Endothelial cell of umbilical vein (primary cell): ENCODE results near the gene WFIKKN2. TPM values are rescaled to one million over a fixed set of nuclear protein-coding genes. Genes with fewer than 3 reads are reported as not detected.

Experiments
- BruUV-seq: library from RNA; stranded (reverse); fragments of 400-500 nt; replicated peaks from 2 replicates; lab custom pipeline; 2021; lab: Mats Ljungman, UMichigan
- CTCF ChIA-PET: fragments of 300-600, 350-600 bp; sonication (Branson Sonifier 250); formaldehyde crosslinking; loops from one replicate; lab custom pipeline; 2021; ENCODE audit warnings: antibody characterized with exemption, inconsistent platforms; lab: Charles Lee
- POLR2A ChIA-PET: fragments of 300-600, 350-600 bp; sonication (Branson Sonifier 250); formaldehyde crosslinking; loops from one replicate; lab custom pipeline; 2021; ENCODE audit warnings: antibody characterized with exemption, inconsistent platforms; lab: Charles Lee
- DNase-seq: peaks from one replicate; pipeline ENCODE4 v3.0.0-alpha.2; 2011; ENCODE audit warnings: low read depth, low spot score
- FAIRE-seq: peaks from 2 replicates; lab custom pipeline; 2011; peaks lifted over from hg19 to GRCh38; lab: Jason Lieb, UNC
- H2AFZ ChIP-seq: 2 replicates; pipeline ENCODE4 v1.6.0; 2012; ENCODE audit warnings: low read depth, low read length, control low read depth, inconsistent platforms
- H3K27ac ChIP-seq: 2 replicates; pipeline ENCODE4 v1.5.1; 2011; ENCODE audit warnings: low read depth, mild to moderate bottlenecking, control low read depth, low read length, moderate library complexity; ENCODE audit not compliant: insufficient read depth
- H3K27me3 ChIP-seq, 2 experiments: 2 replicates each; pipeline versions ENCODE4 v1.6.0 to v1.6.1; 2011; ENCODE audit warnings: low read length in 2 of 2, mixed read lengths in 1 of 2; ENCODE audit not compliant: control insufficient read depth in 2 of 2, insufficient read depth in 2 of 2
- H3K36me3 ChIP-seq, 2 experiments: 2 replicates in 1 of 2; 3 replicates in 1 of 2; pipeline ENCODE4 v1.5.1; 2011; ENCODE audit warnings: low read length in 2 of 2, mild to moderate bottlenecking in 1 of 2, moderate library complexity in 1 of 2; ENCODE audit not compliant: control insufficient read depth in 2 of 2, insufficient read depth in 2 of 2; ENCODE audit errors: extremely low read depth in 1 of 2
- H3K4me1 ChIP-seq: 3 replicates; pipeline ENCODE4 v1.5.1; 2011; ENCODE audit warnings: mild to moderate bottlenecking, low read length; ENCODE audit not compliant: control insufficient read depth, insufficient read depth; ENCODE audit errors: extremely low read depth
- H3K4me2 ChIP-seq: 2 replicates; pipeline ENCODE4 v1.6.1; 2011; ENCODE audit warnings: low read length, control low read depth, mixed read lengths; ENCODE audit not compliant: insufficient read depth
- H3K4me3 ChIP-seq, 3 experiments: fragments of 200-600 bp in 1 of 3; sonication (generic), shearing (Covaris generic) in 1 of 3; replicated peaks in 1 of 3; 2 replicates each; pipeline ENCODE4 v1.5.1; 2011 to 2016; ENCODE audit warnings: control low read depth in 3 of 3, low read length in 3 of 3, mild to moderate bottlenecking in 2 of 3, inconsistent platforms in 1 of 3, low read depth in 1 of 3, moderate library complexity in 1 of 3; ENCODE audit not compliant: insufficient read depth in 1 of 3
- H3K79me2 ChIP-seq: 2 replicates; pipeline ENCODE4 v1.6.0; 2012; ENCODE audit warnings: low read length, inconsistent platforms; ENCODE audit not compliant: control insufficient read depth, insufficient read depth
- H3K9ac ChIP-seq: replicated peaks from 2 replicates; pipeline ENCODE3; 2011; ENCODE audit warnings: low read length, control low read depth; ENCODE audit not compliant: insufficient read depth; ENCODE audit errors: extremely low read depth
- H3K9me1 ChIP-seq: replicated peaks from 3 replicates; pipeline ENCODE4 v1.6.0; 2011; ENCODE audit warnings: mild to moderate bottlenecking, low read length; ENCODE audit not compliant: control insufficient read depth, insufficient read depth; ENCODE audit errors: extremely low read depth
- H3K9me3 ChIP-seq: replicated peaks from 2 replicates; pipeline ENCODE4 v1.5.1; 2012; ENCODE audit warnings: low read length, inconsistent platforms; ENCODE audit not compliant: control insufficient read depth, insufficient read depth
- H4K20me1 ChIP-seq: replicated peaks from 2 replicates; pipeline ENCODE3; 2011; ENCODE audit warnings: mild to moderate bottlenecking, low read length; ENCODE audit not compliant: control insufficient read depth, insufficient read depth; ENCODE audit errors: extremely low read depth
- EZH2 ChIP-seq: IDR thresholded peaks from 2 replicates; pipeline ENCODE4 v1.6.1; 2012; ENCODE audit warnings: borderline replicate concordance, low read depth, mild to moderate bottlenecking, moderate library complexity, low read length, inconsistent platforms; ENCODE audit not compliant: severe bottlenecking
- FOS ChIP-seq: IDR thresholded peaks from 2 replicates; pipeline ENCODE4 v1.6.1; 2011; ENCODE audit warnings: mild to moderate bottlenecking, low read length, moderate library complexity, borderline replicate concordance; ENCODE audit not compliant: insufficient read depth
- GATA2 ChIP-seq: IDR thresholded peaks from 2 replicates; pipeline ENCODE4 v1.7.0; 2011; ENCODE audit warnings: low read depth, mild to moderate bottlenecking, moderate library complexity, mixed read lengths, low read length; ENCODE audit not compliant: insufficient read length, insufficient read depth
- JUN ChIP-seq: IDR thresholded peaks from 2 replicates; pipeline ENCODE4 v1.6.1; 2011; ENCODE audit warnings: borderline replicate concordance, low read depth; ENCODE audit not compliant: insufficient read length, insufficient read depth
- MYC ChIP-seq: IDR thresholded peaks from one replicate; pipeline ENCODE4 v1.6.1; 2011; ENCODE audit warnings: mild to moderate bottlenecking, low read depth, low read length
- POLR2A ChIP-seq: IDR thresholded peaks from 2 replicates; pipeline ENCODE4 v1.6.1; 2012; ENCODE audit warnings: low read depth, mild to moderate bottlenecking, control low read depth, low read length
- POLR2AphosphoS5 ChIP-seq: IDR thresholded peaks from 2 replicates; pipeline ENCODE4 v1.6.1; 2012; ENCODE audit warnings: low read depth, mild to moderate bottlenecking, control low read depth, low read length, moderate library complexity; ENCODE audit not compliant: insufficient read depth
- dilution Hi-C: fragments of 300-500 bp; cut with MboI; formaldehyde crosslinking; loops from one replicate; pipeline ENCODE4 v1.15.0; 2019; ENCODE audit warnings: low sequenced_read_pairs; ENCODE audit not compliant: extremely low pct_ligation_motif_present
- intact Hi-C: fragments of 100-400 bp; cut with micrococcal nuclease; formaldehyde crosslinking; loops from one replicate; pipeline ENCODE4 v1.10.0; 2022
- polyA plus RNA-seq, 4 experiments: library from polyadenylated mRNA; depleted of rRNA in 3 of 4; stranded (reverse) in 3 of 4; unstranded in 1 of 4; fragments of >200 nt; gene quantifications; 2 replicates each; pipeline versions ENCODE4 v1.2.1 to v1.2.3, GENCODE V29; 2011 to 2012; ENCODE audit warnings: missing spikeins in 1 of 4
- total RNA-seq: library from RNA; stranded (reverse); gene quantifications from 2 replicates; pipeline ENCODE4 v1.2.3, GENCODE V29; 2021
- TF ChIP-seq, protein P1 (sequence below): IDR thresholded peaks from 2 replicates; pipeline ENCODE4 v1.6.1; 2011; ENCODE audit not compliant: insufficient read depth, insufficient read length
- TF ChIP-seq, protein P2 (sequence below), 2 donors: IDR thresholded peaks; 1 replicate in 1 of 2; 2 replicates in 1 of 2; pipeline ENCODE4 v1.5.1; 2011; ENCODE audit warnings: low read length in 2 of 2, mild to moderate bottlenecking in 2 of 2, moderate library complexity in 2 of 2, control low read depth in 1 of 2, inconsistent platforms in 1 of 2, low read depth in 1 of 2; ENCODE audit not compliant: insufficient read depth in 1 of 2; ENCODE audit errors: extremely low read depth in 1 of 2

WFIKKN2 gene
- total and polyA plus RNA-seq, 2 donors (not counting 3 experiments of a cell fraction or from before 2014, with no cell fraction given) = 0.03 TPM; not detected in 1

DNA sequence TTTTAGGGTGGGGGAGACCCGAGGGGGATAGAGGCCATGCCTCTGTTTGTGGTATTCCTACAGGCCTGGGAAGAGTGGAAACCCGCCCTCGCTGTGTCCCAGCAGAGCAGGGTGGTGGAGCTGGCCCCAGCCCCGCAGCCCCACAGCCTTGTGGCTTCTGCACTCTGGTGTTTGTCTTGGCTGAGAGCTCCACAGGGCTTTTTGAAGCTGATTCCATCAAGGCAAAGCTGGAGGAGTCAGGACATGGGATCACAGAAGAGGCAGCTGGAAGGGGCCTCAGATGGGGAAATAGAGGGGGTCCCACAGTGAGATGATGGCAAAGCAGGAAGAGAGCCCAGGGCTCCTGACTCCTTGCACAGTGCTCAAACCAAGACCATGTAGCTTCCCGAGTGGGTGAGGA lies 5.0 kb upstream of the WFIKKN2 start:
- no peaks in the 10 kb centered on the region for H3K9me3 ChIP-seq
- BruUV-seq = no TSS peak
- intact Hi-C loops = no loop called here
- TF ChIP-seq POLR2AphosphoS5 (no peak), POLR2A (no peak), MYC (no peak), GATA2 (no peak), JUN (no peak), EZH2 (no peak), FOS (no peak)
- TF ChIP-seq, protein P1, sequence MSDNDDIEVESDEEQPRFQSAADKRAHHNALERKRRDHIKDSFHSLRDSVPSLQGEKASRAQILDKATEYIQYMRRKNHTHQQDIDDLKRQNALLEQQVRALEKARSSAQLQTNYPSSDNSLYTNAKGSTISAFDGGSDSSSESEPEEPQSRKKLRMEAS = no peak
- TF ChIP-seq, protein P2, sequence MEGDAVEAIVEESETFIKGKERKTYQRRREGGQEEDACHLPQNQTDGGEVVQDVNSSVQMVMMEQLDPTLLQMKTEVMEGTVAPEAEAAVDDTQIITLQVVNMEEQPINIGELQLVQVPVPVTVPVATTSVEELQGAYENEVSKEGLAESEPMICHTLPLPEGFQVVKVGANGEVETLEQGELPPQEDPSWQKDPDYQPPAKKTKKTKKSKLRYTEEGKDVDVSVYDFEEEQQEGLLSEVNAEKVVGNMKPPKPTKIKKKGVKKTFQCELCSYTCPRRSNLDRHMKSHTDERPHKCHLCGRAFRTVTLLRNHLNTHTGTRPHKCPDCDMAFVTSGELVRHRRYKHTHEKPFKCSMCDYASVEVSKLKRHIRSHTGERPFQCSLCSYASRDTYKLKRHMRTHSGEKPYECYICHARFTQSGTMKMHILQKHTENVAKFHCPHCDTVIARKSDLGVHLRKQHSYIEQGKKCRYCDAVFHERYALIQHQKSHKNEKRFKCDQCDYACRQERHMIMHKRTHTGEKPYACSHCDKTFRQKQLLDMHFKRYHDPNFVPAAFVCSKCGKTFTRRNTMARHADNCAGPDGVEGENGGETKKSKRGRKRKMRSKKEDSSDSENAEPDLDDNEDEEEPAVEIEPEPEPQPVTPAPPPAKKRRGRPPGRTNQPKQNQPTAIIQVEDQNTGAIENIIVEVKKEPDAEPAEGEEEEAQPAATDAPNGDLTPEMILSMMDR (IDR thresholded peaks at IDR 0.05; ENCODE audit: extremely low read depth in 1 of 2, insufficient read depth in 1 of 2, low read depth in 1 of 2, low read length in 2 of 2) = no peak
- H2AFZ ChIP-seq = no peak overlapping the region
- H3K27me3 ChIP-seq = peaks cover 2 to 3% of the 10 kb centered on the region in 2 experiments
- H4K20me1 ChIP-seq = no peaks in the 10 kb centered on the region
- POLR2A ChIA-PET = no interaction called here
- no peak overlapping the region for H3K27ac ChIP-seq
- H3K4me3 ChIP-seq = no peak overlapping the region
- dilution Hi-C loops = no loop called here
- no peaks in the 10 kb centered on the region for H3K79me2 ChIP-seq
- no peak for FAIRE-seq
- no peak overlapping the region for H3K4me2 ChIP-seq
- no peaks in the 10 kb centered on the region for H3K36me3 ChIP-seq
- no peaks in the 10 kb centered on the region for H3K9me1 ChIP-seq
- H3K4me1 ChIP-seq = no peaks in the 10 kb centered on the region
- H3K9ac ChIP-seq = no peak overlapping the region
- CTCF ChIA-PET = interaction anchor here (0.6 to 3.2 kb wide), 8 partner anchors 10 to 470 kb away, joined by 3 to 15 read pairs (median 7); no protein-coding TSS in a partner anchor
- DNase-seq = no peak
